ENCODE measurements around the gene SPATA13. TPM values are rescaled to one million over a fixed set of nuclear protein-coding genes. Genes with fewer than 3 reads are reported as not detected.

Gene SPATA13
- total RNA-seq, 2 donors from 2014 or later, result 101 to 112 TPM

DNA sequence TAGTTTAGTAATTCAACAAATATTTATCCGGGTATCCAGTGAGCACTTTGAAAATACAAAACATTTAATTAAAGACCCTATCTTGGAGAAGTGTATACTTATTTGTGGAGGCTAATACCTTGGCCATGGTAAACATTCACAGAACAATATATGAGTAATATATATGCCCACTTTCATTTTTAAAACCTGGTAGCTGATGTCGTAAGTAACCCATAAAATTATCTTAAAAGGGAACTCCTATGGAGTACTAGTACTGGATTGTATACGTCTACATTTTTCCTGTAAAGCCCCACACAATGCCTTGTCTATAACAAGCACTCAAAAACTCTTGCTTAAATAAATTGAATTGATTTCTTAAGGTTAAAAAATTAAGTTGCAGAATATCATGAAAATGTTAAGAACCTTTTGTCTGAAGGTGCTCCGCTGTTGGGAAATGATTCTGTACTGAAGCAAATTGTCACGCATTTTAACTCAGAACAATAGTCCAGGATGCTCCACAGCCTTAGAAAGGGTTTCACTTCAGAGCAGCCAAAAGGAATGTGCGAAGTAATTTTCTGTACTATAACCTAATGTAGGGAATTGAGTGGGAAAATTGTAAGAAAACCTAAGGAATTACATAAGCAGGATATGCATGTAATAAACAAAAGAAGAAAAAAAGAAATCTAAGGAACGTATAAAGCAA lies 90.0 kb downstream of the SPATA13 start:
- no peaks in the 10 kb centered on the region for H3K9me3 ChIP-seq (ENCODE audit: control insufficient read depth, low read length, poor library complexity, severe bottlenecking)
- Mint-ChIP-seq H3K4me3 (peak overlapping the region; percentile 98), H3K27me3 (no peaks in the 10 kb centered on the region), H3K4me1 (peaks cover 46% of the 10 kb centered on the region), H3K27ac (peak overlapping the region; percentile 92), H3K36me3 (ENCODE audit: low read depth) (peaks cover 12% of the 10 kb centered on the region)
- DNase-seq (no peak), ATAC-seq (no peak)

- H3K36me3 Mint-ChIP-seq (ENCODE audit: low read depth), result peaks cover 12% of the 10 kb centered on the region
- H3K27ac Mint-ChIP-seq, result peak overlapping the region; percentile 92
- ATAC-seq (peak; percentile 83), DNase-seq (peak; percentile 70 to 81 (median 74))
- H3K27me3 Mint-ChIP-seq, result no peaks in the 10 kb centered on the region
- no peaks in the 10 kb centered on the region for H3K9me3 ChIP-seq (ENCODE audit: control insufficient read depth, low read length, poor library complexity, severe bottlenecking)
- H3K4me1 Mint-ChIP-seq, result peaks cover 52% of the 10 kb centered on the region
- peak overlapping the region; percentile 98 for H3K4me3 Mint-ChIP-seq
Observed at GRCh38 chr13:24251525-24251924, 91.0 kb downstream of the SPATA13 start.

DNA sequence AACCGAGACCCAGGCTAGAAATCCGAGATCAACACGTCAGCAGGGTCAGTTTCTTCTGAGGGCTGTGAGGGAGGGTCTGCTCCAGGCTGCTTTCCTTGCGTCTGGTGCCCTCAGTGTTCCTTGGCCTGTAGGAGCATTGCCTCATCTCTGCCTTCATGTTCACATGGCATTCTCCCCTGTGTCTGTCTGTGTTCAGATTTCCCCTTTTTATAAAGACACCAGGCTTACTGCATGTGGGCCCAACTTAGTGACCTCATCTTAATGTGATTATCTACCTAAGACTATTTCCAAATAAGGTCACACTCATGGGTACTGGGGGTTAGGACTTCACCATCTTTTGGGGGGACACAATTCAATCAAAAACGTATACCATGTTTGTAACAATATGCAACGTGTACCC lies 91.6 kb downstream of the SPATA13 start:
- H3K27me3 Mint-ChIP-seq, result no peaks in the 10 kb centered on the region

DNA sequence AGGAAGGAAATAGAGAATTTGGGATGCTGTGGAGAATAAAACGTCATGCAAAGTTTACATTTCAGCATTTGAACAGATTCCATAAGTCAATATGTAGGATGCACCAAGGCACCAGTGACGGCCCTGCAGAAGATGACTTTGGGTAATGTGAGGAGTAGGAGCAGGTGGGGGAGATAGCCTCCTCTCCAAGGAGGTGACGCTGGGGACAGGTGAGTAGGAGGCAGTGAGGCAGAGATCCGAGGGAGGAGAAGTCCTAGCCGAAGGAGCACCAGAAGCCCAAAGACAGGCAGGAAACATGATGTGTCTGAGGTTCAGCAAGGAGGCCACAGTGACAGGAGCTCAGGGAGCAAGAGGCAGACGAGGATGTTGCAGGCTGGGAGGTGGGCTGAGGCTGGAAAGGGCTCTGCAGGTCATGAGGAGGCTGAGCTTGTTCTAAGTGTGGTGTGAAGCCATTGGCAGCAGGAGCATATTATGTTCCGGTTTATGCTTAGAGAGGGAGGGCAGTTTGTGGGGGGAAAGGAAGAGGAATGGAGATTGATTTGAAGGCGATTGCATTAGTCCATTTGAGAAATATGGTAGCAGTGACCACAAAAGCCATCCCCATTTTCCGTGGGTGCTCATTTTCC lies 93.1 kb downstream of the SPATA13 start:
- no peaks in the 10 kb centered on the region for H3K27me3 Mint-ChIP-seq
- peaks cover 57% of the 10 kb centered on the region for H3K4me1 Mint-ChIP-seq
- H3K9me3 ChIP-seq (ENCODE audit: control insufficient read depth, low read length, poor library complexity, severe bottlenecking), result no peaks in the 10 kb centered on the region
- H3K27ac Mint-ChIP-seq, result peak overlapping the region; percentile 92
- DNase-seq (no peak), ATAC-seq (no peak)
- peak overlapping the region; percentile 98 for H3K4me3 Mint-ChIP-seq
- peaks cover 16% of the 10 kb centered on the region for H3K36me3 Mint-ChIP-seq (ENCODE audit: low read depth)

More for the DNA sequence above, 91.6 kb downstream of the SPATA13 start:
- no peaks in the 10 kb centered on the region for H3K9me3 ChIP-seq (ENCODE audit: control insufficient read depth, low read length, poor library complexity, severe bottlenecking)
- DNase-seq, result peak in 1 of 3 donors; percentile 21
- Mint-ChIP-seq H3K27ac (peak overlapping the region; percentile 92), H3K36me3 (ENCODE audit: low read depth) (peaks cover 16% of the 10 kb centered on the region), H3K4me3 (peak overlapping the region; percentile 98), H3K4me1 (peaks cover 54% of the 10 kb centered on the region)
- peak; percentile 11 for ATAC-seq

GRCh38 chr13:24254146-24254841 lies 93.8 kb downstream of the SPATA13 start:
- no peaks in the 10 kb centered on the region for H3K9me3 ChIP-seq (ENCODE audit: control insufficient read depth, low read length, poor library complexity, severe bottlenecking)
- no peaks in the 10 kb centered on the region for H3K27me3 Mint-ChIP-seq
- DNase-seq, result peak; percentile 41 to 68 (median 48)
- peak; percentile 71 for ATAC-seq
- peak overlapping the region; percentile 92 for H3K27ac Mint-ChIP-seq
- peak overlapping the region; percentile 98 for H3K4me3 Mint-ChIP-seq
- H3K36me3 Mint-ChIP-seq (ENCODE audit: low read depth), result peaks cover 16% of the 10 kb centered on the region
- H3K4me1 Mint-ChIP-seq, result peaks cover 63% of the 10 kb centered on the region

- H3K4me3 Mint-ChIP-seq, result no peak overlapping the region
- no peaks in the 10 kb centered on the region for H3K27me3 Mint-ChIP-seq
- H3K27ac Mint-ChIP-seq, result peak overlapping the region; percentile 92
- ATAC-seq (no peak), DNase-seq (no peak)
- H3K9me3 ChIP-seq (ENCODE audit: control insufficient read depth, low read length, poor library complexity, severe bottlenecking), result no peaks in the 10 kb centered on the region
- H3K36me3 Mint-ChIP-seq (ENCODE audit: low read depth), result peaks cover 17% of the 10 kb centered on the region
- peaks cover 71% of the 10 kb centered on the region for H3K4me1 Mint-ChIP-seq
Observed at GRCh38 chr13:24257497-24257896, 97.0 kb downstream of the SPATA13 start.

DNA sequence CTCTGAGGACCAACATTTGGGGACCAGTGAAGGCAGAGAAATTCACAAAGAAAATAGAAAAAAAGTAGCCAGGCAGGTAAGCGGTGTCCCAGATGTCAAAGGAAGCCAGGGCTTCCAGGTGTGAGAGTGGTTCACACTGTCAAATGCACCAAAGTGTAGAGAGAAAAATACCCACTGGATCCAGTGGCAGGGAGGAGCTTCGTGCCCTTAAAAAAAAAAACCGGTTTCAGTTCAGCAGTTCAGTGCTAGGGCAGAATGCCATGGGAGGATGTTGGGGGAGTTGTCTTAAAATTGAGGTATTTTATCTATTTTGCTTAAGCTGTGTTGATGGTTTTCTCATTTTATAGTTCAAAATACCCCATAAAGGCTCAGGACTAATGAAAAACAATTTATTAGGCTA lies 101.0 kb downstream of the SPATA13 start:
- Mint-ChIP-seq H3K36me3 (ENCODE audit: low read depth) (peaks cover 8% of the 10 kb centered on the region), H3K27ac (peak overlapping the region; percentile 92), H3K27me3 (no peaks in the 10 kb centered on the region), H3K4me3 (peak overlapping the region; percentile 80), H3K4me1 (peaks cover 61% of the 10 kb centered on the region)
- peak; percentile 64 for ATAC-seq
- DNase-seq, result peak in 1 of 3 donors; percentile 34
- H3K9me3 ChIP-seq (ENCODE audit: control insufficient read depth, low read length, poor library complexity, severe bottlenecking), result no peaks in the 10 kb centered on the region

DNA sequence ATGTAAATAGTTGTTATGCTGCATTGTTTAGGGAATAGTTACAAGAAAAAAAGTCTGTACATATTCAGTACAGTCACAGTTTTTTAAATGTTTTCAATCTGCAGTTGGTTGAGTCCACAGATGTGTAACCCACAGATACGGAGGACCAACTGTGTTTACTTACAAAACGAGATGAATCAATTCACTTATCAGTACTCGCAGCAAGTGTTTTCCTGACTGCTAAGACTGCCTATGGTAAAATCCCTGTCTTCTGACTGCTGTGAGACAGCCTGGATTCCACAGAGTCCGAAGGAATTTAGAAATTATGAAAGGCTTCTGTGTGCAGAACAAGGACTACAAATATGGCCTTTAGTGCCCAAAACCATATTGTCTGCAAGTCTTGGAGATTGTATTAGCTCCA lies 103.1 kb downstream of the SPATA13 start:
- DNase-seq (no peak), ATAC-seq (no peak)
- H3K4me3 Mint-ChIP-seq, result peak overlapping the region; percentile 12
- H3K36me3 Mint-ChIP-seq (ENCODE audit: low read depth), result peaks cover 4% of the 10 kb centered on the region
- peaks cover 70% of the 10 kb centered on the region for H3K4me1 Mint-ChIP-seq
- H3K9me3 ChIP-seq (ENCODE audit: control insufficient read depth, low read length, poor library complexity, severe bottlenecking), result no peaks in the 10 kb centered on the region
- no peaks in the 10 kb centered on the region for H3K27me3 Mint-ChIP-seq
- H3K27ac Mint-ChIP-seq, result peak overlapping the region; percentile 92

DNA sequence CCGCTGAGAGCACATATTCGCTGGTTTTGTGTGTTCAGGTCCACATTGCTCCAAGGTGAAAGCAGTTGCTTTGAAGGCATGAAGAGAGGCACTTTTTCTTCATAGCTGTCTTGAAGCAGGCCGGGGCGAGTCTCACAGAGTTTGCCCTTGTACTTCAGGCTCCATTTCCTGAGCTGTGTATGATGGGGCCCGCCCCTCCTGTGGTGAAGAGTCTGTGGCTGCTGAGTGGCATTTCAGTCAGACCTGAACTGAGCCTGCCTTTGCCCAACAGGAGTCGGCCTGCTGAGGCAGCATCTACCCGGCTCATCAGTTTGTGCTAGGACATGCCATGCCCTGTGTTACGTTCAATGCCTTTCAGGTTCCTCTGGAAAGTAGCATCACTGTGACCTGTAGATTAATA lies 104.5 kb downstream of the SPATA13 start:
- peak overlapping the region; percentile 82 for H3K4me3 Mint-ChIP-seq
- peaks cover 4% of the 10 kb centered on the region for H3K36me3 Mint-ChIP-seq (ENCODE audit: low read depth)
- ATAC-seq (peak; percentile 94), DNase-seq (peak; percentile 53 to 72 (median 70))
- peaks cover 68% of the 10 kb centered on the region for H3K4me1 Mint-ChIP-seq
- no peaks in the 10 kb centered on the region for H3K9me3 ChIP-seq (ENCODE audit: control insufficient read depth, low read length, poor library complexity, severe bottlenecking)
- H3K27ac Mint-ChIP-seq, result peak overlapping the region; percentile 92
- no peaks in the 10 kb centered on the region for H3K27me3 Mint-ChIP-seq

GRCh38 chr13:24265453-24265852 lies 104.9 kb downstream of the SPATA13 start:
- Mint-ChIP-seq H3K27me3 (no peaks in the 10 kb centered on the region), H3K4me1 (peaks cover 66% of the 10 kb centered on the region), H3K4me3 (peak overlapping the region; percentile 82), H3K36me3 (ENCODE audit: low read depth) (peaks cover 4% of the 10 kb centered on the region), H3K27ac (peak overlapping the region; percentile 92)
- H3K9me3 ChIP-seq (ENCODE audit: control insufficient read depth, low read length, poor library complexity, severe bottlenecking), result no peaks in the 10 kb centered on the region
- DNase-seq (no peak), ATAC-seq (no peak)

GRCh38 chr13:24267274-24267673 lies 106.8 kb downstream of the SPATA13 start:
- peak overlapping the region; percentile 86 for H3K4me3 Mint-ChIP-seq
- DNase-seq (no peak), ATAC-seq (no peak)
- H3K9me3 ChIP-seq (ENCODE audit: control insufficient read depth, low read length, poor library complexity, severe bottlenecking), result no peaks in the 10 kb centered on the region
- H3K4me1 Mint-ChIP-seq, result peaks cover 65% of the 10 kb centered on the region
- peak overlapping the region; percentile 92 for H3K27ac Mint-ChIP-seq
- no peaks in the 10 kb centered on the region for H3K27me3 Mint-ChIP-seq
- H3K36me3 Mint-ChIP-seq (ENCODE audit: low read depth), result peaks cover 5% of the 10 kb centered on the region

DNA sequence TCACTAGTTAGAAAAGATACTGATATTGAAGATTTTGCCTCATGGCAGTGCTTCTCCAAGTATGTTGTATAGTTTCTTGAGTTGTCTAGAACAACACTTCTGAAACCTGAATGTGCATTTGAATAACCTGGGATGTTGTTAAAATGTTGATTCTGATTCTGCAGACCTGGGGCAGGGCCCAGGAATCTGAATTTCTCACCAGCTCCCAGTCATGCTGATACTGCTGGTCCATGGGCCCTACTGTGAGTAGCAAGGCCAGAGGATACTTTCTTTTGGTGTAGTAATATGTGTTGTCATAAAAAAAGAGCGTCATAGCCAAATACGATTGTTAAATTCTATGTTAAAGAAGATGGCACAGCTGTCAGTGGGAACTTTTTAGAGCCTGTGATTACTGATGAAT lies 107.3 kb downstream of the SPATA13 start:
- H3K9me3 ChIP-seq (ENCODE audit: control insufficient read depth, low read length, poor library complexity, severe bottlenecking), result no peaks in the 10 kb centered on the region
- H3K36me3 Mint-ChIP-seq (ENCODE audit: low read depth), result peaks cover 5% of the 10 kb centered on the region
- H3K4me1 Mint-ChIP-seq, result peaks cover 67% of the 10 kb centered on the region
- no peak for ATAC-seq
- peak overlapping the region; percentile 92 for H3K27ac Mint-ChIP-seq
- no peaks in the 10 kb centered on the region for H3K27me3 Mint-ChIP-seq
- DNase-seq, result no peak
- peak overlapping the region; percentile 86 for H3K4me3 Mint-ChIP-seq

GRCh38 chr13:24269821-24270220 lies 109.3 kb downstream of the SPATA13 start:
- DNase-seq, result no peak
- Mint-ChIP-seq H3K27me3 (no peaks in the 10 kb centered on the region), H3K4me3 (peak overlapping the region; percentile 74), H3K4me1 (peaks cover 72% of the 10 kb centered on the region), H3K27ac (peak overlapping the region; percentile 92), H3K36me3 (ENCODE audit: low read depth) (peaks cover 5% of the 10 kb centered on the region)
- H3K9me3 ChIP-seq (ENCODE audit: control insufficient read depth, low read length, poor library complexity, severe bottlenecking), result no peaks in the 10 kb centered on the region
- ATAC-seq, result no peak
